ENCODE results near the gene SLC35B2. TPM values are rescaled to one million over a fixed set of nuclear protein-coding genes. Genes with fewer than 3 reads are reported as not detected.
A peak's percentile ranks its signal among the peaks of the same experiment; 100 is the strongest.

SLC35B2 gene
- polyA plus RNA-seq, 1 experiment, result 83.5 TPM

GRCh38 chr6:44222486-44223318 lies 34.6 kb downstream of the SLC35B2 start:
- H3K4me3 ChIP-seq (ENCODE audit: low read depth, low read length), result peak overlapping the region; percentile 64
- TF ChIP-seq, protein P1, sequence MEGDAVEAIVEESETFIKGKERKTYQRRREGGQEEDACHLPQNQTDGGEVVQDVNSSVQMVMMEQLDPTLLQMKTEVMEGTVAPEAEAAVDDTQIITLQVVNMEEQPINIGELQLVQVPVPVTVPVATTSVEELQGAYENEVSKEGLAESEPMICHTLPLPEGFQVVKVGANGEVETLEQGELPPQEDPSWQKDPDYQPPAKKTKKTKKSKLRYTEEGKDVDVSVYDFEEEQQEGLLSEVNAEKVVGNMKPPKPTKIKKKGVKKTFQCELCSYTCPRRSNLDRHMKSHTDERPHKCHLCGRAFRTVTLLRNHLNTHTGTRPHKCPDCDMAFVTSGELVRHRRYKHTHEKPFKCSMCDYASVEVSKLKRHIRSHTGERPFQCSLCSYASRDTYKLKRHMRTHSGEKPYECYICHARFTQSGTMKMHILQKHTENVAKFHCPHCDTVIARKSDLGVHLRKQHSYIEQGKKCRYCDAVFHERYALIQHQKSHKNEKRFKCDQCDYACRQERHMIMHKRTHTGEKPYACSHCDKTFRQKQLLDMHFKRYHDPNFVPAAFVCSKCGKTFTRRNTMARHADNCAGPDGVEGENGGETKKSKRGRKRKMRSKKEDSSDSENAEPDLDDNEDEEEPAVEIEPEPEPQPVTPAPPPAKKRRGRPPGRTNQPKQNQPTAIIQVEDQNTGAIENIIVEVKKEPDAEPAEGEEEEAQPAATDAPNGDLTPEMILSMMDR (IDR thresholded peaks at IDR 0.05; ENCODE audit: low read depth, low read length), result no peak
- no peak for DNase-seq (ENCODE audit: low read depth, low spot score)
- H3K9me3 ChIP-seq (ENCODE audit: control insufficient read depth, insufficient read depth, low read length), result no peaks in the 10 kb centered on the region
- no peak overlapping the region for H3K27ac ChIP-seq (ENCODE audit: low read depth, low read length)
- no peaks in the 10 kb centered on the region for H3K27me3 ChIP-seq (ENCODE audit: control insufficient read depth, insufficient read depth, low read length)
- ChIA-PET POLR2A (interaction anchor here (0.6 to 3.8 kb wide), 4 partner anchors 12 to 194 kb away, joined by 3 to 23 read pairs (median 3); partner anchors contain the start of gene HSP90AB1), CTCF (interaction anchor here (0.6 to 8.8 kb wide), 7 partner anchors 10 to 35 kb away, joined by 3 to 83 read pairs (median 5); no protein-coding TSS in a partner anchor)

DNA sequence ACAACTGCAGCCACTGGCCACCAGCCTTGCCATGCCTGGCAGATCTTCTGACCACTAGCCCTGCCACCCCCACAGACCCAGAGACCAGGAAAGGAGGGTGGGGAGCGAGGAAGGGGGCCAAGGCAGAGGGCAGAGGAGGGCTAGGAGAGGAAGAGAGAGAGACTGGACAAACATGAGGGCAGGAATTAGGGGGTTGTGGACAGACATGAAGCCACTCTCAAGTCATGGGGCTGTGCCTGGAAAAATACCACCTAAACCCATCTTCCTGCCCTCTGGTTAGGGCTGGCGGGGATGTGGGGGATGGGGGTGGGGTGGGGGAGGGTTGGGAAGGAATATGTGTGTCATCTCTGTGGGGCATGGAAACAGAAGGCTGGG lies 35.4 kb downstream of the SLC35B2 start:
- H3K27ac ChIP-seq (ENCODE audit: low read depth, low read length), result no peak overlapping the region
- no peaks in the 10 kb centered on the region for H3K27me3 ChIP-seq (ENCODE audit: control insufficient read depth, insufficient read depth, low read length)
- no peak for DNase-seq (ENCODE audit: low read depth, low spot score)
- H3K9me3 ChIP-seq (ENCODE audit: control insufficient read depth, insufficient read depth, low read length), result no peaks in the 10 kb centered on the region
- TF ChIP-seq, protein P1 (IDR thresholded peaks at IDR 0.05; ENCODE audit: low read depth, low read length), result no peak
- POLR2A ChIA-PET, result interaction anchor here (0.6 to 3.8 kb wide), 3 partner anchors 12 to 29 kb away, joined by 3 to 23 read pairs (median 4); partner anchors contain the start of gene HSP90AB1
- CTCF ChIA-PET, result interaction anchor here (0.6 to 8.8 kb wide), 13 partner anchors 9 to 858 kb away, joined by 3 to 83 read pairs (median 5); partner anchors contain the start of genes POLH and XPO5
- no peak overlapping the region for H3K4me3 ChIP-seq (ENCODE audit: low read depth, low read length)

- H3K27ac ChIP-seq (ENCODE audit: low read depth, low read length), result no peak overlapping the region
- no peaks in the 10 kb centered on the region for H3K9me3 ChIP-seq (ENCODE audit: control insufficient read depth, insufficient read depth, low read length)
- no peak overlapping the region for H3K4me3 ChIP-seq (ENCODE audit: low read depth, low read length)
- no peak for DNase-seq (ENCODE audit: low read depth, low spot score)
- H3K27me3 ChIP-seq (ENCODE audit: control insufficient read depth, insufficient read depth, low read length), result no peaks in the 10 kb centered on the region
- POLR2A ChIA-PET, result interaction anchor here (0.6 to 3.8 kb wide), 4 partner anchors 12 to 43 kb away, joined by 3 to 23 read pairs (median 4); partner anchors contain the start of gene HSP90AB1
- TF ChIP-seq, protein P1 (IDR thresholded peaks at IDR 0.05; ENCODE audit: low read depth, low read length), result peak; percentile 71
- CTCF ChIA-PET, result interaction anchor here (0.6 to 8.8 kb wide), 12 partner anchors 8 to 857 kb away, joined by 3 to 83 read pairs (median 5); partner anchors contain the start of genes POLH and XPO5
Measured at GRCh38 chr6:44221291-44221960, 35.9 kb downstream of the SLC35B2 start.

DNA sequence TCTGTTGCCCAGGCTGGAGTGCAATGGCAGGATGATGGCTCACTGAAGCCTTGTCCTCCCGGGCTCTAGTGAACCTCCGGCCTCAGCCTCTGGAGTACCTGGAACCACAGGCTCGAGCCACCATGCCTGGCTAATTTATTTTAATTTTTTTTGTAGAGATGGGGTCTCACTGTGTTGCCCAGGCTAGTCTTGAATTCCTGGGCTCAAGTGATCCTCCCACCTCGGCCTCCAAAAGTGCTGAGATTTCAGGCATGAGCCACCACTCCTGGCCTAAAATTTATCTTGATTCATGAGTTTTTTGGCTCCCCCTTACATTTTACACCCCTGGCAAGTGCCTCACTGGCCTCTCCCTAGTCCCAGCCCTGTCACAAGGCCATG lies 36.4 kb downstream of the SLC35B2 start:
- ChIA-PET CTCF (interaction anchor here (0.6 to 8.8 kb wide), 7 partner anchors 12 to 626 kb away, joined by 3 to 83 read pairs (median 3); no protein-coding TSS in a partner anchor), POLR2A (interaction anchor here (0.6 to 3.8 kb wide), 3 partner anchors 9 to 44 kb away, joined by 3 to 23 read pairs (median 4); partner anchors contain the start of gene HSP90AB1)
- H3K27me3 ChIP-seq (ENCODE audit: control insufficient read depth, insufficient read depth, low read length), result no peaks in the 10 kb centered on the region
- H3K27ac ChIP-seq (ENCODE audit: low read depth, low read length), result no peak overlapping the region
- TF ChIP-seq, protein P1 (IDR thresholded peaks at IDR 0.05; ENCODE audit: low read depth, low read length), result no peak
- DNase-seq (ENCODE audit: low read depth, low spot score), result no peak
- H3K4me3 ChIP-seq (ENCODE audit: low read depth, low read length), result no peak overlapping the region
- H3K9me3 ChIP-seq (ENCODE audit: control insufficient read depth, insufficient read depth, low read length), result no peaks in the 10 kb centered on the region

Measured in AG04450 (cell line).